ENCODE data around the gene CLEC16A.

The CLEC16A gene

DNA sequence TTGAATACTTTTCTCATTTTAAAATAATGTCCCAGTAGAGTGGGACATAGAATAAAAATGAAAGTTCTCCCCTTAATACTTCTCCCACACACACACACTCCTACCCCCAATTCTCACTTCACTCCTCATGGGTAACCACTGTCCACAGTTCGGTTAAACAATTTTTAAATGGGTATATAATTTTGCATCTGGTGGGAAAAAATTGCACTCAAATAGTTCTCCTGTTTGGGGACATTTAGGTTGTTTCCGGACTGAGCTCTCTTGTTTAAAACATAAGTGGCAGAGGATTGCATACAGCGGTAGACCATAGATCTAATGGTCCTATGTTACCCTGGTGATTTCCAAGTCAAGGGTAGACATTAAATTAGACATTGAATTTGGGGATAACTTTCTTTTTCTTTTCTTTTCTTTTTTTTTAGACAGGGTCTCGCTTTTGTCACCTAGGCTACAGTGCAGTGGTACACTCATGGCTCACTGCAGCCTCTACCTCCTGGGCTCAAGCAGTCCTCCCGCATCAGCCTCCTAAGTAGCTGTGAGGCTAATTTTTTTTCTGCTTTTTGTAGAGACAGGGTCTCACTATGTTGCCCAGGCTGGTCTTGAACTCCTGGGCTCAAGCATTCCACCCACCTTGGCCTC is 173.3 kb downstream of the CLEC16A start:
- TF ChIP-seq, protein P1, sequence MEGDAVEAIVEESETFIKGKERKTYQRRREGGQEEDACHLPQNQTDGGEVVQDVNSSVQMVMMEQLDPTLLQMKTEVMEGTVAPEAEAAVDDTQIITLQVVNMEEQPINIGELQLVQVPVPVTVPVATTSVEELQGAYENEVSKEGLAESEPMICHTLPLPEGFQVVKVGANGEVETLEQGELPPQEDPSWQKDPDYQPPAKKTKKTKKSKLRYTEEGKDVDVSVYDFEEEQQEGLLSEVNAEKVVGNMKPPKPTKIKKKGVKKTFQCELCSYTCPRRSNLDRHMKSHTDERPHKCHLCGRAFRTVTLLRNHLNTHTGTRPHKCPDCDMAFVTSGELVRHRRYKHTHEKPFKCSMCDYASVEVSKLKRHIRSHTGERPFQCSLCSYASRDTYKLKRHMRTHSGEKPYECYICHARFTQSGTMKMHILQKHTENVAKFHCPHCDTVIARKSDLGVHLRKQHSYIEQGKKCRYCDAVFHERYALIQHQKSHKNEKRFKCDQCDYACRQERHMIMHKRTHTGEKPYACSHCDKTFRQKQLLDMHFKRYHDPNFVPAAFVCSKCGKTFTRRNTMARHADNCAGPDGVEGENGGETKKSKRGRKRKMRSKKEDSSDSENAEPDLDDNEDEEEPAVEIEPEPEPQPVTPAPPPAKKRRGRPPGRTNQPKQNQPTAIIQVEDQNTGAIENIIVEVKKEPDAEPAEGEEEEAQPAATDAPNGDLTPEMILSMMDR (IDR thresholded peaks at IDR 0.05; ENCODE audit: insufficient read depth, low read length) = no peak
- TF ChIP-seq GABPA (IDR thresholded peaks at IDR 0.05; ENCODE audit: low read depth) = no peak
- TF ChIP-seq, protein P2, sequence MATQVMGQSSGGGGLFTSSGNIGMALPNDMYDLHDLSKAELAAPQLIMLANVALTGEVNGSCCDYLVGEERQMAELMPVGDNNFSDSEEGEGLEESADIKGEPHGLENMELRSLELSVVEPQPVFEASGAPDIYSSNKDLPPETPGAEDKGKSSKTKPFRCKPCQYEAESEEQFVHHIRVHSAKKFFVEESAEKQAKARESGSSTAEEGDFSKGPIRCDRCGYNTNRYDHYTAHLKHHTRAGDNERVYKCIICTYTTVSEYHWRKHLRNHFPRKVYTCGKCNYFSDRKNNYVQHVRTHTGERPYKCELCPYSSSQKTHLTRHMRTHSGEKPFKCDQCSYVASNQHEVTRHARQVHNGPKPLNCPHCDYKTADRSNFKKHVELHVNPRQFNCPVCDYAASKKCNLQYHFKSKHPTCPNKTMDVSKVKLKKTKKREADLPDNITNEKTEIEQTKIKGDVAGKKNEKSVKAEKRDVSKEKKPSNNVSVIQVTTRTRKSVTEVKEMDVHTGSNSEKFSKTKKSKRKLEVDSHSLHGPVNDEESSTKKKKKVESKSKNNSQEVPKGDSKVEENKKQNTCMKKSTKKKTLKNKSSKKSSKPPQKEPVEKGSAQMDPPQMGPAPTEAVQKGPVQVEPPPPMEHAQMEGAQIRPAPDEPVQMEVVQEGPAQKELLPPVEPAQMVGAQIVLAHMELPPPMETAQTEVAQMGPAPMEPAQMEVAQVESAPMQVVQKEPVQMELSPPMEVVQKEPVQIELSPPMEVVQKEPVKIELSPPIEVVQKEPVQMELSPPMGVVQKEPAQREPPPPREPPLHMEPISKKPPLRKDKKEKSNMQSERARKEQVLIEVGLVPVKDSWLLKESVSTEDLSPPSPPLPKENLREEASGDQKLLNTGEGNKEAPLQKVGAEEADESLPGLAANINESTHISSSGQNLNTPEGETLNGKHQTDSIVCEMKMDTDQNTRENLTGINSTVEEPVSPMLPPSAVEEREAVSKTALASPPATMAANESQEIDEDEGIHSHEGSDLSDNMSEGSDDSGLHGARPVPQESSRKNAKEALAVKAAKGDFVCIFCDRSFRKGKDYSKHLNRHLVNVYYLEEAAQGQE (IDR thresholded peaks at IDR 0.05; ENCODE audit: insufficient replicate concordance, low read depth) = no peak
- TF ChIP-seq SPI1 (IDR thresholded peaks at IDR 0.05; ENCODE audit: borderline replicate concordance, low read depth) = no peak
- TF ChIP-seq POLR2AphosphoS5 (IDR thresholded peaks at IDR 0.05; ENCODE audit: low read depth) = no peak
- H3K4me3 ChIP-seq (replicated peaks; ENCODE audit: insufficient read depth, low read length) = no peak overlapping the region
- H3K27me3 ChIP-seq (ENCODE audit: insufficient read depth, poor library complexity, severe bottlenecking) = no peaks in the 10 kb centered on the region
- H3K27ac ChIP-seq (replicated peaks) = no peak overlapping the region
- no peak for DNase-seq (ENCODE audit: low read depth in 1 of 2, low spot score in 1 of 2)

DNA sequence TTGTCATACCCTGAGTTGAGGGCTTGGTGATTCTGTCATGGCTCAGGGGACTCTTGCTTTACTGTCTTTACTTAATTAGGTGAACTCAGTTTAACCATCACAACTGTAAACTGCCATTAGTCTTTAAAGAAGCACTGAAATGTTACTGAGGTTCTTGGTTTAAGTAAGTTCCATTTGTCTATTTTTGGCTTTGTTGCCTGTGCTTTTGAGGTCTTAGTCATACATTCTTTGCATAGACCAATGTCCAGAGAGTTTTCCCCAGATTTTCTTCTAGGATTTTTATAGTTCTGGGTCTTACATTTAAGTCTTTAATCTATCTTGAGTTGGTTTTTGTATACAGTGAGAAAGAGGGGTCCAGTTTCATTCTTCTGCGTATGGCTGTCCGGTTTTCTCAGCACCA is 174.1 kb downstream of the CLEC16A start:
- no peak overlapping the region for H3K4me3 ChIP-seq (replicated peaks; ENCODE audit: insufficient read depth, low read length)
- no peaks in the 10 kb centered on the region for H3K27me3 ChIP-seq (ENCODE audit: insufficient read depth, poor library complexity, severe bottlenecking)
- DNase-seq (ENCODE audit: low read depth in 1 of 2, low spot score in 1 of 2) = no peak
- no peak for TF ChIP-seq POLR2AphosphoS5 (IDR thresholded peaks at IDR 0.05; ENCODE audit: low read depth)
- TF ChIP-seq, protein P1 (IDR thresholded peaks at IDR 0.05; ENCODE audit: insufficient read depth, low read length) = no peak
- no peak overlapping the region for H3K27ac ChIP-seq (replicated peaks)

DNA sequence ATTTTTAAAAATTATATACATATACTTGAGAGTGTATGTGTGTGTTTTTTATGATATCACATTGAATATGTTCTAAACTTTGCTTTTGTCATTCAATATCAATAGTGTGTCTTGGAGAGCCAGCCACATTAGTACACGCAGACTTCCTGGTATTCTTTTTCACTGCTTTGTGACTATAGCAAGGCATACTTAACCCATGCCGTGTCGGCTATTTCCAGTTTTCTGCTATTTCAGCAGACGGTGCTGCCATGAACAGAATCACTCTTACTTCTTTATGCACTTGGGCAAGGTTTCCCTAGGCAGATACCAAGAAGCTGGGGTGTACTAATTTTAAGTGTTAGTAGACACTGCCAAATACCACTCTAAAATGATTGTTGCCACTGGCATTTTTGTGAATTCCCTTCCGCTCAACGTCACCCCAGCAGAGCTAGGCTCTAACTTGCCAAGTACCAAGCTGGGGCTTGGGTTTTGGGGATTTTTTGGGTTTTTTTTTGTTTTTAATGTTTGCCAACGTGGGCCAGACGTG is 176.8 kb downstream of the CLEC16A start:
- Histone ChIP-seq H3K27me3 (ENCODE audit: insufficient read depth, poor library complexity, severe bottlenecking) (no peaks in the 10 kb centered on the region), H3K4me3 (replicated peaks; ENCODE audit: insufficient read depth, low read length) (no peak overlapping the region), H3K27ac (replicated peaks) (no peak overlapping the region)
- no peak for DNase-seq (ENCODE audit: low read depth in 1 of 2, low spot score in 1 of 2)
- TF ChIP-seq, protein P2 (IDR thresholded peaks at IDR 0.05; ENCODE audit: insufficient replicate concordance, low read depth) = no peak
- TF ChIP-seq GABPA (IDR thresholded peaks at IDR 0.05; ENCODE audit: low read depth) (no peak), POLR2AphosphoS5 (IDR thresholded peaks at IDR 0.05; ENCODE audit: low read depth) (no peak), SPI1 (IDR thresholded peaks at IDR 0.05; ENCODE audit: borderline replicate concordance, low read depth) (no peak)
- TF ChIP-seq, protein P1 (IDR thresholded peaks at IDR 0.05; ENCODE audit: insufficient read depth, low read length) = no peak

Data from HL-60 (cell line).